ENCODE data around the gene SVEP1. TPM values are rescaled to one million over a fixed set of nuclear protein-coding genes. Genes with fewer than 3 reads are reported as not detected.

Gene SVEP1
- total RNA-seq, 1 donor from 2014 or later: 41.8 TPM

- H3K9me3 ChIP-seq: no peaks in the 10 kb centered on the region
- TF ChIP-seq CTCF (IDR thresholded peaks at IDR 0.05): no peak
Observed at GRCh38 chr9:110334871-110335270, 244.7 kb downstream of the SVEP1 start.

GRCh38 chr9:110334183-110334582 is 245.4 kb downstream of the SVEP1 start:
- Histone ChIP-seq H3K27me3 (no peaks in the 10 kb centered on the region), H3K36me3 (no peaks in the 10 kb centered on the region), H3K9me3 (no peaks in the 10 kb centered on the region), H3K27ac (no peak overlapping the region), H3K4me1 (no peaks in the 10 kb centered on the region), H3K4me3 (no peak overlapping the region)
- TF ChIP-seq CTCF (IDR thresholded peaks at IDR 0.05): no peak
- no peak for DNase-seq (ENCODE audit: low spot score in 2 of 2)
- intact Hi-C loops (cut with DNase I): no loop called here

More at GRCh38 chr9:110334871-110335270, 244.7 kb downstream of the SVEP1 start:
- no peaks in the 10 kb centered on the region for H3K4me1 ChIP-seq
- no peaks in the 10 kb centered on the region for H3K27me3 ChIP-seq
- no peak overlapping the region for H3K27ac ChIP-seq
- H3K36me3 ChIP-seq: no peaks in the 10 kb centered on the region
- intact Hi-C loops (cut with DNase I): no loop called here
- no peak overlapping the region for H3K4me3 ChIP-seq
- no peak for DNase-seq (ENCODE audit: low spot score in 2 of 2)

DNA sequence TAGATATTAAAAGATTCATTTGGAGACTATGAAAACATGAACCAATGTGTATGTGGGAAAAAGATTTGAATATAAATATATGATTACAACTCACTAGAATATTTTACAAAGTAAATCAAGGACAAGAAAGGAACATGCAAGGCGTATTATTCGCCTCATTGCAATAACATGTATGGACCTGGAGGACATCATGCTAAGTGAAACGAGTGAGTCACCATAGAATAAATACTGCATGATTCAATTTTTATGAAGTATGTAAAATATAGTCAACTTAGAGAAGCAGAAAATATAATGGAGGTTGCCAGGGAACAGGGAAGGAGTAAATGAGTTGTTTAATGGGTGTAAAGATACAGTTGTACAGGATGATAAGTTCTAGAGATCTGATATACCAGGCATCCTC is 246.8 kb downstream of the SVEP1 start:
- no peaks in the 10 kb centered on the region for H3K27me3 ChIP-seq
- H3K4me3 ChIP-seq: no peak overlapping the region
- H3K36me3 ChIP-seq: no peaks in the 10 kb centered on the region
- intact Hi-C loops (cut with DNase I): no loop called here
- no peak for TF ChIP-seq CTCF (IDR thresholded peaks at IDR 0.05)
- no peaks in the 10 kb centered on the region for H3K9me3 ChIP-seq
- no peak overlapping the region for H3K27ac ChIP-seq
- H3K4me1 ChIP-seq: no peaks in the 10 kb centered on the region
- no peak for DNase-seq (ENCODE audit: low spot score in 2 of 2)

DNA sequence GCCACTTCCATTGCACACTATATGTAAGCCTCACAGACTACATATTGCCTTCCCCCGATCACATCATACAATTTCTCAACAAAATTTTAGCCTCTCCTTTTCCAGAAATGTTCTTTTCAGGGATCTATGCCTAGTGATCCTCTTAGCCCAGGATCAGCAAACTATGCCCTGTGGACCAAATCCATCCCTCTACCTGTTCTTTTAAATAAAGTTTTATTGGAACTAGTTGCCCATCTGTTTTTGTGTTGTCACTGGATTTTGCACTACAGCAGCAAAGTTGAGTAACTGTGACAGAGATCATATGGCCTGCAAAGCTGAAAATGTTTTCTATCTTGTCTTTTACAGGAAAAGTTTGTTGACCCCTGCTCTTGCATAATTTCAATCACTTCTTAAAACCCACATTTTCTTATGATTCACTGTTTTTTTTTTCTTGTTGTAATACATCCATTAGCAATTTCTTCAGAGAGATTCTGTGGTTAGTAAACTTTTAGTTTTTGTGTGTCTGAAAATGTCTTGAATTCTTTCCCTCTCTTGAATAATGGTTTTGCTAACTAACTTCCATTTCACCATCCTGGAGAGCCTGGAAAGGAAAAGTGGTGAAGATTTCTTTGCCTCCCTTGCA is 248.9 kb downstream of the SVEP1 start:
- intact Hi-C loops (cut with DNase I): no loop called here
- Histone ChIP-seq H3K9me3 (no peaks in the 10 kb centered on the region), H3K4me1 (no peaks in the 10 kb centered on the region), H3K27me3 (no peaks in the 10 kb centered on the region), H3K36me3 (no peaks in the 10 kb centered on the region), H3K4me3 (no peak overlapping the region), H3K27ac (no peak overlapping the region)
- DNase-seq (ENCODE audit: low spot score in 2 of 2): no peak
- no peak for TF ChIP-seq CTCF (IDR thresholded peaks at IDR 0.05)

GRCh38 chr9:110329639-110330230 is 249.8 kb downstream of the SVEP1 start:
- TF ChIP-seq CTCF (IDR thresholded peaks at IDR 0.05): no peak
- Histone ChIP-seq H3K4me3 (no peak overlapping the region), H3K4me1 (no peaks in the 10 kb centered on the region), H3K9me3 (no peaks in the 10 kb centered on the region), H3K36me3 (no peaks in the 10 kb centered on the region), H3K27ac (no peak overlapping the region), H3K27me3 (no peaks in the 10 kb centered on the region)
- DNase-seq (ENCODE audit: low spot score in 2 of 2): no peak
- intact Hi-C loops (cut with DNase I): no loop called here
